ENCODE data around the gene CCT6B.
"Not testable (repeated sequence)": the region's sequence is repeated elsewhere in the genome, so short reads cannot be mapped to it uniquely, and the experiment has no call there.

Gene CCT6B

DNA sequence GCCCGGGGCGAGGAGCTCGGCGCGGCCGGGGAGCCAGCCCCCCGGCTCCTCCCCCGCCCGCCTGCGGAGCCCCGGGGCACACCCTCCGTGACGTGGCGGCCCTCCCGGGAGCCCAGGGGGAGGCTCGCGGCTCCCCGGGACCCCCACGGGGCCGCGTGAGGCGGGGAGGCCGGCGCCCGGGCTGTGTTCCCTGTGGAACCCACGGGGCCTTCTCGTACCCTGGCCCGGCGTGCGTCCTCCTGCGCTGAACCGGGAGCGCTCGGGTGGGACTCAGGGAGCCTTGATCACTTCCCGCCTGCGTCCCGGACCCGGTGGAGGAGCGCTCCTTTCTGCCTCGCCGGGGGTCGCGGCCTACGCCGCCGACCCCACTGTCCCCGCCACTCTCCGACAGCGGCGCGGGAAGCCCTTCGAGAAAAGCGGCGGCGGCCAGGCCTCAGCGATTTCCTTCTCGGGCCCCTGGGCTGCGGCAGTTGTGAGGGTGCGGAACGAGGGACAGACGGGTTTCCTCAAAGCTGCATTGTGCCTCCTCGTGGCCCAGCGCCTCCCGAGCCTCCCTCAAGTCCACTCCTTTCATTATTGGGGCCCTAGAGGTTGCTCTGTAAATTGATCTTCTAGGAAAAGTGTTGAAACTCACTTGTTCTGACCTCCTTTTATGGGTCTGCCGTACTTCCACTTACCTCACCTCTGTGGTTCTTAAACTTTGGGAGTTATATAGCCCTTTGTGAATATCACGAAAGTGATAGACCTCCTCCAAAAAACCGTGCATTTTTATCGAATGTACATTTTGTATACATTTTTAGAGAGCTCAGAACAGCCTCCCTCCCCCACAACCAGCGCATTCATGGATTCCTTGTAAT is 19.6 kb upstream of the CCT6B start:
- TF ChIP-seq Cebpa-rat (IDR thresholded peaks at IDR 0.05): no peak
- H4K20me1 ChIP-seq: no peaks in the 10 kb centered on the region
- peaks cover 31% of the 10 kb centered on the region for H3K36me3 ChIP-seq
- peak overlapping the region; percentile 99 for H3K27ac ChIP-seq
- no peaks in the 10 kb centered on the region for H3K9me3 ChIP-seq
- peak overlapping the region; percentile 87 for H3K4me2 ChIP-seq
- peaks cover 32% of the 10 kb centered on the region for H3K4me1 ChIP-seq
- H3K9ac ChIP-seq: peak overlapping the region; percentile 98
- peak overlapping the region; percentile 92 for H3K4me3 ChIP-seq
- H3K27me3 ChIP-seq: no peaks in the 10 kb centered on the region

DNA sequence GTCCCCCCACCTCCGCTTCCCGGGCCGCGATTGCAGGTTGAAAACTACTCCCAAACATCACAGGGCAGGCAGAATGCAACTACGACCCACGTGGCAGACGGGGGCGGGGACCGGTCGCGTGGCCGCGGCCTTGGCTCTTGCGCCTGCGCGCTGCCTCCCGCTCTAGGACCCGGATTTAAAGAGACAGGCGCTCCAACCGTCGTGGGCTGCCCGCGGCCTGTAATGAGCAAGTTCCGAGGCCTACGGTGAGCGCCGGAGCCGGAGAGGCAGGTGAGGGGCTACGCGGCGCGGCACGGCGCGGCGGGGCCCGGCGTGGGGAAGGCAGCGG is 19.1 kb upstream of the CCT6B start, which contains the start of gene LIG3:
TSS of gene LIG3 (plus strand) at position 160 of the 328 bp plus-strand sequence. CDS start 2,494 bp downstream, outside the sequence.
- Histone ChIP-seq H3K36me3 (peaks cover 25% of the 10 kb centered on the region), H3K9me3 (no peaks in the 10 kb centered on the region), H3K4me3 (peak within 1 kb of the TSS; percentile 92), H4K20me1 (no peaks in the 10 kb centered on the region), H3K4me2 (peak within 1 kb of the TSS; percentile 87), H3K4me1 (peaks cover 32% of the 10 kb centered on the region), H3K27ac (peak within 1 kb of the TSS; percentile 99), H3K27me3 (no peaks in the 10 kb centered on the region), H3K9ac (peak within 1 kb of the TSS; percentile 98)
- TF ChIP-seq Cebpa-rat (IDR thresholded peaks at IDR 0.05): no peak

DNA sequence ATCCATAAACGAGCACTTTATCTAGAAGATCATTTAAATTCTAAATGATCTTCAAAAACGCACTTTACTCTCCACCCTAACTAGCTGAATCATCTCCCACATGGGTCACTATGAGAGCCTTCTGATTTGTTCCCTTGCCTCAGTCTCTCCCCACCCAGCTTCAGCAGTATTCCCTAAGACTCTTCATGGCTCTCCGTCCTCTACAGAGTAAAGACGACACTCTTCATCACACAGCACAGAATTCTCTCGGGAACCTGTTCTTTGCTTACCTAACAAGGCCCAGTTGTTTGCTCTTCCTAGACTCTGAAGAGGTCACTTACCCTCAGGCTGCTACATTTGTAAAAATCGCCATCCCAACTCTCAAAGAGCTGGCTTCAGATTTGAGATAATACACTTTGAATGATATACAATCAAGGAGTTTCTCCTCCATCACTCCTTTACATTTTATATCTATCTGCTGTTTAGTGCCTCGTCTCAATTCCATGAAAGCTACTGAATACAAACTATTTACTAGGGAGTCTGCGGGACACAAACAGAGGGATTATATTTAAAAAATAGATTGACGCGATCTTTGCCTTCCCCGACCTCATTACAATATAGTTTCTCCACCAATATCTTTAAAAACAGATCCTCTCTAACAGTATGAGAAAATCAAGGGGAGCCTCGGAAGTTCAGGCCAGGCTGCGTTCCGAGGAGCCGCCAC is 18.5 kb upstream of the CCT6B start:
- Histone ChIP-seq H3K4me3 (peak overlapping the region; percentile 92), H3K27ac (peak overlapping the region; percentile 99), H3K9me3 (no peaks in the 10 kb centered on the region), H3K4me2 (peak overlapping the region; percentile 87), H3K27me3 (no peaks in the 10 kb centered on the region), H3K9ac (peak overlapping the region; percentile 98), H4K20me1 (no peaks in the 10 kb centered on the region), H3K36me3 (peaks cover 20% of the 10 kb centered on the region), H3K4me1 (peaks cover 32% of the 10 kb centered on the region)
- no peak for TF ChIP-seq Cebpa-rat (IDR thresholded peaks at IDR 0.05)

DNA sequence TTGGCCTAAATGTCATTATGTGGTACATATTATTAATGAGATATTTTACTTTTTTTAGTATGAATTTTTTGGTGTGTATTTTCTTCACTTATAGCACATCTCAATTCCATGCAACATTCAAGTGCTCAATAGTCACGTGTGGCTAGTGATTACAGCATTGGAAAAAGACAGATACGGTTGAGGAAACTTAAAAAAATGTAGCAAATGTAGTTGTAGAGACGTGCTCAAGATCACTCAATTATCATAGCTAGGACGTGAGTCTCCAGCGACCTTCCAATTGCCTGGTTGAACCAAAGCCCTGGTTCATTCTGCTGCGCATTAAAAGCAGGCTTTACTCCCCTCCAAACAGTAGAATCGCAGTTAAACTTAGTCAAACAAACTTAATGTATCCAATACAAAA is 17.9 kb upstream of the CCT6B start:
- TF ChIP-seq Cebpa-rat (IDR thresholded peaks at IDR 0.05): no peak
- H3K9me3 ChIP-seq: no peaks in the 10 kb centered on the region
- no peak overlapping the region for H3K4me3 ChIP-seq
- peak overlapping the region; percentile 87 for H3K4me2 ChIP-seq
- H3K27me3 ChIP-seq: no peaks in the 10 kb centered on the region
- H3K36me3 ChIP-seq: peaks cover 14% of the 10 kb centered on the region
- H3K4me1 ChIP-seq: peaks cover 32% of the 10 kb centered on the region
- no peaks in the 10 kb centered on the region for H4K20me1 ChIP-seq
- H3K9ac ChIP-seq: no peak overlapping the region
- no peak overlapping the region for H3K27ac ChIP-seq

DNA sequence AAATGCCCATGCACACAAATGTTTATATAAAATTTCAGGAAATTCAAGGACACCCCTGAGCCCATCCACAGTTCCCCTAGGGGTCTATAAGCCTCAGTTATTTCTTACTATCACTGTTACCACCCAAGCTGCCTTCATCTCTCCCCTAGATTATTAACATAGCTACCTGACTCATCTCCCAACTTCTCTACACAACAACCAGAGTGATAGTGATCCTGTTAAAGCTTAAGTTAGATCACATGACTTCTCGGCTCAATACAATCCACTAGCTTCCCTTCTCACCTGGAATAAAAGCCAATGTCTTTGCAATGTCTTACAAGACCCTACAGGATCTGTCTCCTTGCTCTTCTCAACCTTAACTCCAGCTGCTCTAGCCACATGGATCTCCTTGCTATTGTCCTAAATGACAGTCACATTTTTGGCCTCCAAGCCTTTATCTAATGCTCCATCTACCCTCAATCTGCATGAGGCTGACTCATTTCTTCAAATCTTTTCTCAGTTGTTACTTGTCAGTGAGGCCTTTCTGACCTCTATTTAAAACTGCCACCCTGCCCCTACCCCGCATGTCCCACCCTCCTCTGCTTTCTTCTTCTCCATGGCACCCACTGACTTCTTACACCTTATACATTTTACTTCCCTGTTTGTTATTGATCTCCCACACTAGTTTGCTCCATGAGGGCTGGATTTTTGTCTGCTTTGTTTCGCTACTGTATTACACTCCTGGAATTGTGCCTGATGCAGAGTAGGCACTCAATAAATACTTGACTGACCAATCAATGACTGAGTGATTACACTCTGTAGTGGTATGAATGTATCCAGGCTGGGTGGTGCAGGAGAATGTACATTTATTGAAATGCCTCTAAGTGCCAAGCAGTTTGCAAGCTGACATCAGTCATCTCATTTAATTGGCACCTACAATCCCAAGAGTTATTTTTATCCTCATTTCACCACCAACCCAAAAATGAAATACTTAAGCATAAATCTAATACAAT is 13.8 kb upstream of the CCT6B start:
- no peak overlapping the region for H3K27ac ChIP-seq
- H3K4me3 ChIP-seq: no peak overlapping the region
- no peak for TF ChIP-seq Cebpa-rat (IDR thresholded peaks at IDR 0.05)
- no peaks in the 10 kb centered on the region for H3K9me3 ChIP-seq
- H3K36me3 ChIP-seq: no peaks in the 10 kb centered on the region
- no peaks in the 10 kb centered on the region for H4K20me1 ChIP-seq
- H3K9ac ChIP-seq: no peak overlapping the region
- no peaks in the 10 kb centered on the region for H3K27me3 ChIP-seq
- no peak overlapping the region for H3K4me2 ChIP-seq
- peaks cover 20% of the 10 kb centered on the region for H3K4me1 ChIP-seq

DNA sequence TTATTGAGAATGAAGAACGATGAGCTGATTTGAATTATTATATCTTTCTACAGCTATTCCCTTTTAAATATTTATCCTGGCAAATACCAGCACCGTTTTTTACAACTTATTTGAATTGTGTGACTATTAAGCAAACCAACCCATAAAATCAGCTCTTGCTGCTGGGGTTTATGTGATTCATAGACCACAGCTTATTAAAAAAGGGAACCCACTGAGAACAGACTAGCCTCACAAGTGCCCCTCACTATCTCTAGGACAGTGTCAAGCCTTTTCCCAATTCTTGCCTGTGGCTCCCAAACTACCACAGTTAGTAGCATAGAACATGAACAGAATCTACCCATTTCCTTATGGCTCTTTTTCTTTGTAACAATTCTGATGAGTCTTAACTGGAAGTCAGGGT is 12.9 kb upstream of the CCT6B start:
- Histone ChIP-seq H4K20me1 (no peaks in the 10 kb centered on the region), H3K4me2 (no peak overlapping the region), H3K27ac (no peak overlapping the region), H3K9ac (no peak overlapping the region), H3K36me3 (no peaks in the 10 kb centered on the region; the same call in 1 of the 2 replicates), H3K9me3 (no peaks in the 10 kb centered on the region), H3K27me3 (no peaks in the 10 kb centered on the region), H3K4me3 (no peak overlapping the region), H3K4me1 (peaks cover 12% of the 10 kb centered on the region)
- TF ChIP-seq Cebpa-rat (IDR thresholded peaks at IDR 0.05): no peak

DNA sequence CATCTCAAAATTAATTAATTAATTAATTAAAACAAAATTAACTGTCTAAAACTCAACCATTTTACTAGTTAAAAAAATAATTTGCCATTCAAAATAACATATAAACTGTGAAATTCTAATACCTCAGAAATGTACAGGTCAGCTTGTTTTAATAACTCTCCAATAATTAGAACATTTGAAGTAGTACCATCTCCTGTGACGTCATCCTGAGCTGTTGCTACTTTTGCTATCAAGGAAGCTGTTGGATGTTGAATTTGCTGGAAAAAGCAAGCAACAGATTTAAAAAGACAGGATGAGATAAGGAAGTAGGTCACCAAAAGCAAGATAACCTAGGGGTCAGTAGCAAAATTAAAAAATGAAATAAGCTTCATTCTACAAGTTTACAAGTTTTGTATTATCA is 2.8 kb downstream of the CCT6B start:
- no peak overlapping the region for H3K4me3 ChIP-seq
- no peaks in the 10 kb centered on the region for H3K9me3 ChIP-seq
- no peak for TF ChIP-seq Cebpa-rat (IDR thresholded peaks at IDR 0.05)
- peaks cover 19% of the 10 kb centered on the region for H3K4me1 ChIP-seq
- H3K36me3 ChIP-seq: peaks cover under 1% of the 10 kb centered on the region; the same call in 1 of the 2 replicates
- H3K4me2 ChIP-seq: no peak overlapping the region
- H3K27me3 ChIP-seq: no peaks in the 10 kb centered on the region
- H3K27ac ChIP-seq: no peak overlapping the region
- no peak overlapping the region for H3K9ac ChIP-seq
- no peaks in the 10 kb centered on the region for H4K20me1 ChIP-seq

DNA sequence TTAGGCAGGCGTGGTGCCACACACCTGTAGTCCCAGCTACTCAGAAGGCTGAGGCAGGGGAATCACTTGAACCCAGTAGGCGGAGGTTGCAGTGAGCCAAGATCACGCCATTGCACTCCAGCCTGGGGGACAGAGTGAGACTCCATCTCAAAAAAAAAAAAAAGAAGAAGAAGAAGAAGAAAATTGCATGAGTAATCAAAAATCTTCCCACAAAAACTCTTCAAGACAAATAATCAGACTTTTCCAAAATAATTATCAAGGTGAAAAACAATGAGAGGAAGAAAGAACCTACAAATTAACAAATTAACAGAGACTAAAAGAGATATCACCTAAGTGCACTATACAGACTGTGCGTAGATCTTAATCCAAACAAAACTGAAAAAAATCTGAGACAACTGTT is 10.5 kb downstream of the CCT6B start:
- not testable (repeated sequence) for H3K27ac ChIP-seq, H4K20me1 ChIP-seq, H3K36me3 ChIP-seq, H3K9ac ChIP-seq, H3K4me1 ChIP-seq, H3K9me3 ChIP-seq, H3K27me3 ChIP-seq, H3K4me3 ChIP-seq, H3K4me2 ChIP-seq

DNA sequence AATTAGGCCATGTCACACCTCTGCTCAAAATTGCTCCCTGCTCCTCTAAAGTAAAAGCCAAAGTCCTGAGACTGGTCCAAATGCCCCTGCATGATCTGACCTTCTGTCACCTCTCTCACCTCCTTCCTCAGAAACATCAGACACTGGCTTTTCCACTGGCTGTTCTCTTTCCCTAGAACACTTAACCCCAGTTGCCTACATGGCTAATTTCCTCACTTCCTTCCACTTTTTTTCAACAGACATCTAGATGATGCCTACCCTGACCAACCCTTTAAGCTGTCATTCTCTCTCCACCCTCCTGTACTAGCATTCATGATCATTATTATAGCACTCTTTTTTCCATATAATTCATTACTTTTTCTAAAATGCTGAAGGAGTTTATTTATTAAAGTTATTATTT is 31.0 kb downstream of the CCT6B start:
- Histone ChIP-seq H3K4me2 (no peak overlapping the region), H4K20me1 (no peaks in the 10 kb centered on the region), H3K9me3 (no peaks in the 10 kb centered on the region), H3K9ac (no peak overlapping the region), H3K4me3 (no peak overlapping the region), H3K27ac (no peak overlapping the region), H3K27me3 (no peaks in the 10 kb centered on the region), H3K4me1 (no peaks in the 10 kb centered on the region), H3K36me3 (no peaks in the 10 kb centered on the region)
- no peak for TF ChIP-seq Cebpa-rat (IDR thresholded peaks at IDR 0.05)

Data from BLaER1 (cell line).